WTC11 (cell line): ENCODE data around the gene ACOXL. TPM values are rescaled to one million over a fixed set of nuclear protein-coding genes. Genes with fewer than 3 reads are reported as not detected.

Experiments used
- ATAC-seq: fragments of 200-7000 bp; cut with Tn5 transposase; 2 replicates; pipeline ENCODE4 v1.10.0; 2021; ENCODE audit warnings: mild to moderate bottlenecking, moderate library complexity
- CTCF ChIA-PET: fragments of 300-600 bp; sonication (Branson Sonifier 250); formaldehyde crosslinking; loops from one replicate; lab custom pipeline; 2021; ENCODE audit warnings: antibody characterized with exemption; lab: Charles Lee
- POLR2A ChIA-PET: fragments of 350-600 bp; sonication (Branson Sonifier 250); formaldehyde crosslinking; loops from one replicate; lab custom pipeline; 2021; ENCODE audit warnings: antibody characterized with exemption; lab: Charles Lee
- DNase-seq: peaks from one replicate; pipeline ENCODE4 v3.0.0; 2021; ENCODE audit warnings: low spot score
- H3K27ac Mint-ChIP-seq: 2 replicates; pipeline ENCODE4 v1.8.0; 2021; ENCODE audit warnings: mixed read lengths
- H3K27me3 Mint-ChIP-seq: 2 replicates; pipeline ENCODE4 v1.8.0; 2021; ENCODE audit warnings: low read depth, mild to moderate bottlenecking, moderate library complexity, mixed read lengths
- H3K36me3 Mint-ChIP-seq: 2 replicates; pipeline ENCODE4 v1.8.0; 2021; ENCODE audit warnings: mixed read lengths
- H3K4me1 Mint-ChIP-seq: 2 replicates; pipeline ENCODE4 v1.8.0; 2022; ENCODE audit warnings: mixed read lengths
- H3K4me3 Mint-ChIP-seq: 2 replicates; pipeline ENCODE4 v1.8.0; 2021; ENCODE audit warnings: mild to moderate bottlenecking, moderate library complexity, mixed read lengths
- H3K9me3 Mint-ChIP-seq: 2 replicates; pipeline ENCODE4 v1.8.0; 2021; ENCODE audit warnings: mixed read lengths
- CBFB ChIP-seq: sonication (generic); formaldehyde crosslinking; IDR thresholded peaks from 2 replicates; pipeline ENCODE4 v1.8.1; 2022; ENCODE audit warnings: mild to moderate bottlenecking, low read depth, missing genetic modification reagents
- CREM ChIP-seq: sonication (generic); formaldehyde crosslinking; IDR thresholded peaks from 2 replicates; pipeline ENCODE4 v1.8.1; 2022; ENCODE audit warnings: mild to moderate bottlenecking, missing genetic modification reagents, moderate library complexity
- HMGA2 ChIP-seq: fragments of 250-450 bp; sonication (Bioruptor Pico); IDR thresholded peaks from 2 replicates; pipeline ENCODE4 v1.4.0; 2021; ENCODE audit warnings: mild to moderate bottlenecking, moderate library complexity
- IRF2 ChIP-seq: sonication (generic); formaldehyde crosslinking; IDR thresholded peaks from 2 replicates; pipeline ENCODE4 v1.8.0; 2022; ENCODE audit warnings: low read depth, missing genetic modification reagents, borderline replicate concordance
- MXD4 ChIP-seq: fragments of 250-450 bp; sonication (Bioruptor Pico); IDR thresholded peaks from 2 replicates; pipeline ENCODE4 v1.8.0; 2021; ENCODE audit warnings: mild to moderate bottlenecking, moderate library complexity, borderline replicate concordance
- MYBL2 ChIP-seq: sonication (generic); formaldehyde crosslinking; IDR thresholded peaks from 2 replicates; pipeline ENCODE4 v1.8.1; 2023; ENCODE audit warnings: mild to moderate bottlenecking, moderate library complexity, missing genetic modification reagents
- TEAD1 ChIP-seq: sonication (generic); formaldehyde crosslinking; IDR thresholded peaks from 2 replicates; pipeline ENCODE4 v1.8.0; 2022; ENCODE audit warnings: mild to moderate bottlenecking, missing genetic modification reagents
- ZNF138 ChIP-seq: sonication (generic); formaldehyde crosslinking; conservative IDR thresholded peaks from 2 replicates; pipeline ENCODE4 v1.8.1; 2022; ENCODE audit warnings: mild to moderate bottlenecking, moderate library complexity, missing genetic modification reagents
- total RNA-seq: library from RNA; stranded (reverse); gene quantifications from 3 replicates; pipeline ENCODE4 v1.2.3, GENCODE V29; 2021
- TF ChIP-seq, protein P1 (sequence below): sonication (generic); formaldehyde crosslinking; conservative IDR thresholded peaks from 2 replicates; pipeline ENCODE4 v1.8.1; 2023; ENCODE audit warnings: mild to moderate bottlenecking, low read depth, missing genetic modification reagents, moderate library complexity
- TF ChIP-seq, protein P2 (sequence below): sonication (generic); formaldehyde crosslinking; IDR thresholded peaks from 2 replicates; pipeline ENCODE4 v1.8.1; 2022; ENCODE audit warnings: low read depth, missing genetic modification reagents, borderline replicate concordance
- TF ChIP-seq, protein P3 (sequence below): sonication (generic); formaldehyde crosslinking; IDR thresholded peaks from 2 replicates; pipeline ENCODE4 v1.8.1; 2023; ENCODE audit warnings: mild to moderate bottlenecking, missing genetic modification reagents
- TF ChIP-seq, protein P4 (sequence below): sonication (generic); formaldehyde crosslinking; conservative IDR thresholded peaks from 2 replicates; pipeline ENCODE4 v1.8.1; 2022; ENCODE audit warnings: mild to moderate bottlenecking, missing genetic modification reagents
- TF ChIP-seq, protein P5 (sequence below): sonication (generic); formaldehyde crosslinking; IDR thresholded peaks from 2 replicates; pipeline ENCODE4 v1.8.1; 2022; ENCODE audit warnings: missing genetic modification reagents, borderline replicate concordance
- TF ChIP-seq, protein P6 (sequence below): sonication (generic); formaldehyde crosslinking; IDR thresholded peaks from 2 replicates; pipeline ENCODE4 v1.8.0; 2022; ENCODE audit warnings: mild to moderate bottlenecking, missing genetic modification reagents
- TF ChIP-seq, protein P7 (sequence below): fragments of 200-600 bp; IDR thresholded peaks from 2 replicates; pipeline ENCODE4 v1.8.0; 2022; ENCODE audit warnings: antibody characterized with exemption

The ACOXL gene
- total RNA-seq, 1 experiment from 2014 or later = 14.9 TPM

DNA sequence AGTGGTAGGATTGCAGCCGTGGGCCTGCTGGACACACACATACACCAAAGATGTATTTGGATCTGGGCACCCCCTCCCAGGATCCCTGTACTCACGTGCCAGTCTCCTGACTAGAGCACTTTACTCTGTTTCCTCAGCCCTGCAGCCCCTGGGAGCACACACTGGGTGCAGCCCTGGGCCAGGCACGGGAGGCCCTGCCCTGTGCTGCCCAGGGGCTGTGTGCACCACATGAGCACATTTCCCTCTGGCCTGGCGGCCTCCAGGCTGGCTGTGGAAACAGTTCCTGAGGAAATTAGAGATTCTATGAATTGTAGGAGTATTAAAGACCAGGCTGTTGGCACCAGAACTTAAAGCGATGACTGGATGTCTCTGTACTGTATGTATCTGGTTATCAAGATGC is 433.7 kb downstream of the ACOXL start (continued):
- TF ChIP-seq, protein P1, sequence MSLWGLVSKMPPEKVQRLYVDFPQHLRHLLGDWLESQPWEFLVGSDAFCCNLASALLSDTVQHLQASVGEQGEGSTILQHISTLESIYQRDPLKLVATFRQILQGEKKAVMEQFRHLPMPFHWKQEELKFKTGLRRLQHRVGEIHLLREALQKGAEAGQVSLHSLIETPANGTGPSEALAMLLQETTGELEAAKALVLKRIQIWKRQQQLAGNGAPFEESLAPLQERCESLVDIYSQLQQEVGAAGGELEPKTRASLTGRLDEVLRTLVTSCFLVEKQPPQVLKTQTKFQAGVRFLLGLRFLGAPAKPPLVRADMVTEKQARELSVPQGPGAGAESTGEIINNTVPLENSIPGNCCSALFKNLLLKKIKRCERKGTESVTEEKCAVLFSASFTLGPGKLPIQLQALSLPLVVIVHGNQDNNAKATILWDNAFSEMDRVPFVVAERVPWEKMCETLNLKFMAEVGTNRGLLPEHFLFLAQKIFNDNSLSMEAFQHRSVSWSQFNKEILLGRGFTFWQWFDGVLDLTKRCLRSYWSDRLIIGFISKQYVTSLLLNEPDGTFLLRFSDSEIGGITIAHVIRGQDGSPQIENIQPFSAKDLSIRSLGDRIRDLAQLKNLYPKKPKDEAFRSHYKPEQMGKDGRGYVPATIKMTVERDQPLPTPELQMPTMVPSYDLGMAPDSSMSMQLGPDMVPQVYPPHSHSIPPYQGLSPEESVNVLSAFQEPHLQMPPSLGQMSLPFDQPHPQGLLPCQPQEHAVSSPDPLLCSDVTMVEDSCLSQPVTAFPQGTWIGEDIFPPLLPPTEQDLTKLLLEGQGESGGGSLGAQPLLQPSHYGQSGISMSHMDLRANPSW (CRISPR knock-in tag) = no peak
- TF ChIP-seq, protein P2, sequence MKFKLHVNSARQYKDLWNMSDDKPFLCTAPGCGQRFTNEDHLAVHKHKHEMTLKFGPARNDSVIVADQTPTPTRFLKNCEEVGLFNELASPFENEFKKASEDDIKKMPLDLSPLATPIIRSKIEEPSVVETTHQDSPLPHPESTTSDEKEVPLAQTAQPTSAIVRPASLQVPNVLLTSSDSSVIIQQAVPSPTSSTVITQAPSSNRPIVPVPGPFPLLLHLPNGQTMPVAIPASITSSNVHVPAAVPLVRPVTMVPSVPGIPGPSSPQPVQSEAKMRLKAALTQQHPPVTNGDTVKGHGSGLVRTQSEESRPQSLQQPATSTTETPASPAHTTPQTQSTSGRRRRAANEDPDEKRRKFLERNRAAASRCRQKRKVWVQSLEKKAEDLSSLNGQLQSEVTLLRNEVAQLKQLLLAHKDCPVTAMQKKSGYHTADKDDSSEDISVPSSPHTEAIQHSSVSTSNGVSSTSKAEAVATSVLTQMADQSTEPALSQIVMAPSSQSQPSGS (CRISPR knock-in tag) = no peak
- TF ChIP-seq, protein P3, sequence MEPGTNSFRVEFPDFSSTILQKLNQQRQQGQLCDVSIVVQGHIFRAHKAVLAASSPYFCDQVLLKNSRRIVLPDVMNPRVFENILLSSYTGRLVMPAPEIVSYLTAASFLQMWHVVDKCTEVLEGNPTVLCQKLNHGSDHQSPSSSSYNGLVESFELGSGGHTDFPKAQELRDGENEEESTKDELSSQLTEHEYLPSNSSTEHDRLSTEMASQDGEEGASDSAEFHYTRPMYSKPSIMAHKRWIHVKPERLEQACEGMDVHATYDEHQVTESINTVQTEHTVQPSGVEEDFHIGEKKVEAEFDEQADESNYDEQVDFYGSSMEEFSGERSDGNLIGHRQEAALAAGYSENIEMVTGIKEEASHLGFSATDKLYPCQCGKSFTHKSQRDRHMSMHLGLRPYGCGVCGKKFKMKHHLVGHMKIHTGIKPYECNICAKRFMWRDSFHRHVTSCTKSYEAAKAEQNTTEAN (CRISPR knock-in tag) = no peak

DNA sequence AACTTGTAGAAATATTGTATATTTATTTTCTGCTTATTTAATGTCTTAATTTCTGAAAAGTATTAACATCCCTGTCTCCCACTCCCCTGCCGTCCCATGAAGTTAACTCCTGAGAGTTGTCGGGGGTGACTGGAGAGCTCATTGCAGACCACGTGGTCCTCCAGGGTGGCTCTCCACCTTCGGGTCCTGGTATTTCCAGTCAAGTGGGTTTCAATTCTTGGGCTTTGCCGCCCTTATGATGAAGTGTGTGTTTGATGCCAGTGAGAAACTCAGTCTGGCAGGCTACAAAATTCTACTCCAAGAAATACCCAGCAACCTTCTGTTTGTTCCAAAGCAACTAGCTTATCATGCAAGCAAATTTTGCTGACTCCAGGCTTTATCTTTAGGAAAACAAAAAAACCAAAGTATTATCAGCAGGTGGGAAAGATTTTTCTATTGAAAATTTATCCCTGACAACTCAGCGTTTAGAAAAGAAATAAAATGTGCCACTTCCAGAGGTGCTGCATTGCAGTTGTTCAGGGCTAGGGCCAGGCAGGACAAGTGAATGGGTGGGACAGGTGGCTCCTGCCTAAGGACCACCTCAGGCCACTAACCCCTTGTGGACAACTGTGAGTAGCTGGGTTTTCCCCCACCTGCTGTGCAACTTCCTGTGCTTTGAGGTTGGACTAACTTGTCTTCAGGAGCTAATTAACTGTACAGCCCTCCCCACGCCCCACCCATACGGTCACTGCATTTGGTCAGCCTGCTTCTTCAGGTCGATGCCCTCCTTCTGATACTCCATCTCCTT is 434.9 kb downstream of the ACOXL start:
- CTCF ChIA-PET = interaction anchor here (1.5 kb wide), 1 partner anchor 50 kb away, joined by 5 read pairs; no protein-coding TSS in a partner anchor
- Mint-ChIP-seq H3K27me3 (no peaks in the 10 kb centered on the region), H3K9me3 (no peaks in the 10 kb centered on the region), H3K36me3 (peaks cover 14% of the 10 kb centered on the region), H3K4me1 (peaks cover 45% of the 10 kb centered on the region), H3K4me3 (no peak overlapping the region), H3K27ac (0 out of 2 replicates have a peak overlapping the region, but pooled peaks have one; percentile 19)
- POLR2A ChIA-PET = no interaction called here
- TF ChIP-seq HMGA2 (no peak), ZNF138 (CRISPR knock-in tag) (no peak), CREM (CRISPR knock-in tag) (no peak), MYBL2 (CRISPR knock-in tag) (no peak), IRF2 (no peak), TEAD1 (CRISPR knock-in tag) (no peak), CBFB (CRISPR knock-in tag) (no peak), MXD4 (CRISPR knock-in tag) (no peak)
- TF ChIP-seq, protein P4, sequence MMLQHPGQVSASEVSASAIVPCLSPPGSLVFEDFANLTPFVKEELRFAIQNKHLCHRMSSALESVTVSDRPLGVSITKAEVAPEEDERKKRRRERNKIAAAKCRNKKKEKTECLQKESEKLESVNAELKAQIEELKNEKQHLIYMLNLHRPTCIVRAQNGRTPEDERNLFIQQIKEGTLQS (CRISPR knock-in tag) = no peak
- TF ChIP-seq, protein P5, sequence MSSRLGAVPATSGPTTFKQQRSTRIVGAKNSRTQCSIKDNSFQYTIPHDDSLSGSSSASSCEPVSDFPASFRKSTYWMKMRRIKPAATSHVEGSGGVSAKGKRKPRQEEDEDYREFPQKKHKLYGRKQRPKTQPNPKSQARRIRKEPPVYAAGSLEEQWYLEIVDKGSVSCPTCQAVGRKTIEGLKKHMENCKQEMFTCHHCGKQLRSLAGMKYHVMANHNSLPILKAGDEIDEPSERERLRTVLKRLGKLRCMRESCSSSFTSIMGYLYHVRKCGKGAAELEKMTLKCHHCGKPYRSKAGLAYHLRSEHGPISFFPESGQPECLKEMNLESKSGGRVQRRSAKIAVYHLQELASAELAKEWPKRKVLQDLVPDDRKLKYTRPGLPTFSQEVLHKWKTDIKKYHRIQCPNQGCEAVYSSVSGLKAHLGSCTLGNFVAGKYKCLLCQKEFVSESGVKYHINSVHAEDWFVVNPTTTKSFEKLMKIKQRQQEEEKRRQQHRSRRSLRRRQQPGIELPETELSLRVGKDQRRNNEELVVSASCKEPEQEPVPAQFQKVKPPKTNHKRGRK = no peak
- TF ChIP-seq, protein P6, sequence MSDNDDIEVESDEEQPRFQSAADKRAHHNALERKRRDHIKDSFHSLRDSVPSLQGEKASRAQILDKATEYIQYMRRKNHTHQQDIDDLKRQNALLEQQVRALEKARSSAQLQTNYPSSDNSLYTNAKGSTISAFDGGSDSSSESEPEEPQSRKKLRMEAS (CRISPR knock-in tag) = no peak
- TF ChIP-seq, protein P7, sequence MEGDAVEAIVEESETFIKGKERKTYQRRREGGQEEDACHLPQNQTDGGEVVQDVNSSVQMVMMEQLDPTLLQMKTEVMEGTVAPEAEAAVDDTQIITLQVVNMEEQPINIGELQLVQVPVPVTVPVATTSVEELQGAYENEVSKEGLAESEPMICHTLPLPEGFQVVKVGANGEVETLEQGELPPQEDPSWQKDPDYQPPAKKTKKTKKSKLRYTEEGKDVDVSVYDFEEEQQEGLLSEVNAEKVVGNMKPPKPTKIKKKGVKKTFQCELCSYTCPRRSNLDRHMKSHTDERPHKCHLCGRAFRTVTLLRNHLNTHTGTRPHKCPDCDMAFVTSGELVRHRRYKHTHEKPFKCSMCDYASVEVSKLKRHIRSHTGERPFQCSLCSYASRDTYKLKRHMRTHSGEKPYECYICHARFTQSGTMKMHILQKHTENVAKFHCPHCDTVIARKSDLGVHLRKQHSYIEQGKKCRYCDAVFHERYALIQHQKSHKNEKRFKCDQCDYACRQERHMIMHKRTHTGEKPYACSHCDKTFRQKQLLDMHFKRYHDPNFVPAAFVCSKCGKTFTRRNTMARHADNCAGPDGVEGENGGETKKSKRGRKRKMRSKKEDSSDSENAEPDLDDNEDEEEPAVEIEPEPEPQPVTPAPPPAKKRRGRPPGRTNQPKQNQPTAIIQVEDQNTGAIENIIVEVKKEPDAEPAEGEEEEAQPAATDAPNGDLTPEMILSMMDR = no peak
- no peak for DNase-seq
- ATAC-seq = no peak
